ENCODE results near the gene ITGB6. TPM values are rescaled to one million over a fixed set of nuclear protein-coding genes. Genes with fewer than 3 reads are reported as not detected.

Gene ITGB6, protein sequence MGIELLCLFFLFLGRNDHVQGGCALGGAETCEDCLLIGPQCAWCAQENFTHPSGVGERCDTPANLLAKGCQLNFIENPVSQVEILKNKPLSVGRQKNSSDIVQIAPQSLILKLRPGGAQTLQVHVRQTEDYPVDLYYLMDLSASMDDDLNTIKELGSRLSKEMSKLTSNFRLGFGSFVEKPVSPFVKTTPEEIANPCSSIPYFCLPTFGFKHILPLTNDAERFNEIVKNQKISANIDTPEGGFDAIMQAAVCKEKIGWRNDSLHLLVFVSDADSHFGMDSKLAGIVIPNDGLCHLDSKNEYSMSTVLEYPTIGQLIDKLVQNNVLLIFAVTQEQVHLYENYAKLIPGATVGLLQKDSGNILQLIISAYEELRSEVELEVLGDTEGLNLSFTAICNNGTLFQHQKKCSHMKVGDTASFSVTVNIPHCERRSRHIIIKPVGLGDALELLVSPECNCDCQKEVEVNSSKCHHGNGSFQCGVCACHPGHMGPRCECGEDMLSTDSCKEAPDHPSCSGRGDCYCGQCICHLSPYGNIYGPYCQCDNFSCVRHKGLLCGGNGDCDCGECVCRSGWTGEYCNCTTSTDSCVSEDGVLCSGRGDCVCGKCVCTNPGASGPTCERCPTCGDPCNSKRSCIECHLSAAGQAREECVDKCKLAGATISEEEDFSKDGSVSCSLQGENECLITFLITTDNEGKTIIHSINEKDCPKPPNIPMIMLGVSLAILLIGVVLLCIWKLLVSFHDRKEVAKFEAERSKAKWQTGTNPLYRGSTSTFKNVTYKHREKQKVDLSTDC
- 0.99 TPM for total RNA-seq
- long read RNA-seq, partial matches to known transcripts, result 0 of 1 reads
- long read RNA-seq, other reads (novel, unspliced or antisense), result 1 of 1 reads

- TF ChIP-seq, protein P1, sequence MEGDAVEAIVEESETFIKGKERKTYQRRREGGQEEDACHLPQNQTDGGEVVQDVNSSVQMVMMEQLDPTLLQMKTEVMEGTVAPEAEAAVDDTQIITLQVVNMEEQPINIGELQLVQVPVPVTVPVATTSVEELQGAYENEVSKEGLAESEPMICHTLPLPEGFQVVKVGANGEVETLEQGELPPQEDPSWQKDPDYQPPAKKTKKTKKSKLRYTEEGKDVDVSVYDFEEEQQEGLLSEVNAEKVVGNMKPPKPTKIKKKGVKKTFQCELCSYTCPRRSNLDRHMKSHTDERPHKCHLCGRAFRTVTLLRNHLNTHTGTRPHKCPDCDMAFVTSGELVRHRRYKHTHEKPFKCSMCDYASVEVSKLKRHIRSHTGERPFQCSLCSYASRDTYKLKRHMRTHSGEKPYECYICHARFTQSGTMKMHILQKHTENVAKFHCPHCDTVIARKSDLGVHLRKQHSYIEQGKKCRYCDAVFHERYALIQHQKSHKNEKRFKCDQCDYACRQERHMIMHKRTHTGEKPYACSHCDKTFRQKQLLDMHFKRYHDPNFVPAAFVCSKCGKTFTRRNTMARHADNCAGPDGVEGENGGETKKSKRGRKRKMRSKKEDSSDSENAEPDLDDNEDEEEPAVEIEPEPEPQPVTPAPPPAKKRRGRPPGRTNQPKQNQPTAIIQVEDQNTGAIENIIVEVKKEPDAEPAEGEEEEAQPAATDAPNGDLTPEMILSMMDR (IDR thresholded peaks at IDR 0.05; ENCODE audit: borderline replicate concordance), result no peak
- Histone ChIP-seq H3K27me3 (ENCODE audit: low read depth) (no peaks in the 10 kb centered on the region), H3K4me3 (no peak within 1 kb of the TSS), H3K27ac (replicated peaks) (no peak within 1 kb of the TSS), H3K9me3 (replicated peaks) (no peaks in the 10 kb centered on the region), H3K36me3 (no peaks in the 10 kb centered on the region), H3K4me1 (no peaks in the 10 kb centered on the region)
- no peak for DNase-seq
- intact Hi-C loops (cut with micrococcal nuclease), result no loop called here
Observed at GRCh38 chr2:160199683-160200389, at the start of gene ITGB6. TSS of gene ITGB6 (minus strand) at chr2:160200272. CDS start at chr2:160200063, 209 bp downstream.

DNA sequence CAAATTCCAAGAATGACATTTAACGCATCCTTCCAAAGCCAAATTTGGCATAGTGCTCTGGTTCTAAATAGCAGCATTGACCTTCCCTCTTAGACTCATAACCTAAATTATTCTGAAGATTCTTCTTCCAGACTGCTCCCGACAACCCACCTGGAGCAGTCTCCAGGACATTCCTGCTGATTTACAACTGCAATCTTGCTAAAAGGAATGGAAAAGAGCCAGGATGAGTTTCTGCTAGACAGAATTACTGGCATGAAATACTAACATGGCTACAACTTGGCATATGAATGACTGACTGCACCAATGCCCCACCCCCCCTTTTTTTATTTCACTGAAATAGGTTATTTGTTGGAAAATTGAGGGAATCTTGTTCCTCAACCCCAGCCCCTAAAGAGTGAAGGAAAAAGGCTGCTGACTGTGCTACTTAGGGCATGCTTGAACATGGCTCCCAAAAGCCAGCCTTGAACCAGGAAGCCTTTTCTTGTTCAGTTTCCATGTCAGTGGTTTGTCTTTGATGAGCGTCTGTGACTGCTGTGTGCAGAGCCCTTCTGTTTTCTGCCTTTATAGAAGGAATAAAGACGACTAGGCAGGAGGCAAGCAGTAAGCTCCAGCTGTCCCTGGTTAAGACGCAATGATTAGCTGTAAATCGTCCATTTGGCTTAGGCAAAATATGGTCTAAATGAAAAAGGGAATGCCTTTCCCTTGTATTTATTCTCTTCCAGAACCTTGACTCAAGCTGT, 47.4 kb upstream of the ITGB6 start:
- TF ChIP-seq, protein P1 (IDR thresholded peaks at IDR 0.05; ENCODE audit: borderline replicate concordance), result no peak
- H3K9me3 ChIP-seq (replicated peaks), result no peaks in the 10 kb centered on the region
- no peak for DNase-seq
- no peak overlapping the region for H3K27ac ChIP-seq (replicated peaks)
- no peaks in the 10 kb centered on the region for H3K36me3 ChIP-seq
- H3K27me3 ChIP-seq (ENCODE audit: low read depth), result no peaks in the 10 kb centered on the region
- H3K4me3 ChIP-seq, result no peak overlapping the region
- peaks cover 27% of the 10 kb centered on the region for H3K4me1 ChIP-seq
- intact Hi-C loops (cut with micrococcal nuclease), result no loop called here

DNA sequence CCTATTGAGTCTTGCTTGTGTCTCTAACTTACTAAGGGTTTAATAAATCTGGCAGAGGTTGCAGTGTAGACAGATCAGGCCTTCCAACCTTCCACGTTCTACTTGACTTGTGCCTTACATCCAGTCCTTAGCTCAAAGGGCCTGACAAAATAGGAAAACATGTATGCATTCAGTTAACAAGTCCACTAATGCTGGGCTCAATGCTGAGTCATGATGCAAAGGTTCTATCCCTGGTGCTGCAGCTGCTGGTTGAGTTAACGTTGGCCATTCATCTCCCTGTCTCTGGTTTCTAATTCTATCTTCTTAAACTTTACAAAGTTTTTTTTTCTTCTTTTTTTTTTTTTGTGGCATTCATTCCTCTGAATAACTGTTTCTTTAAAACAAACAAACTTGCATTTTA, 46.3 kb upstream of the ITGB6 start:
- Histone ChIP-seq H3K27ac (replicated peaks) (no peak overlapping the region), H3K27me3 (ENCODE audit: low read depth) (no peaks in the 10 kb centered on the region), H3K36me3 (no peaks in the 10 kb centered on the region), H3K4me3 (no peak overlapping the region), H3K4me1 (peaks cover 31% of the 10 kb centered on the region), H3K9me3 (replicated peaks) (no peaks in the 10 kb centered on the region)
- intact Hi-C loops (cut with micrococcal nuclease), result no loop called here
- DNase-seq, result no peak
- TF ChIP-seq, protein P1 (IDR thresholded peaks at IDR 0.05; ENCODE audit: borderline replicate concordance), result no peak

DNA sequence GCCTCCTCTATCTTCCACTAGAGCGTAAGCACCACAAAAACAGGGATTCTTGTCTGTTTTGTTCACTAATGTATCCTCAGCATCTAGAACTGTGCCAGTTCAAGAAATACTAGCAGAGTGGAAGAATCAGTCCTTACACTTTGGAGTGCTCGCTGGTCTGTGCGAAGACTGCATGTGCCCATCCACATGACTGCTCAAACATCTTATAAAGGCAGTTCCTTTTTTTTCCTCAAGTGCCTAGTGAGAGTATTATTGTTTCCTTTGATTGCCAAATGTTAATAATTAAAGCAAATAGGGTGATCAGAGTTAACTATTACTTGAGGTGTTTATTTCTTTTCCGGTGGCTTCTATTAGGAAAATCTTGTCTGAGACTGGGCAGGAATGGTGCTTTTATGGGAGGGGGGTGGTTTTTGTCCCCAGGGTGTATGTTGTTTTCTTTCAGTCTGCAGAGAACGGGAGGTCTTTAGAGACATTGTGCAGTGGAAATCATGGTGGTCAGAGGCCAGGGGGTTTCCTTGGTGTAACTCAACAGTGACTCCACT, 45.6 kb upstream of the ITGB6 start:
- Histone ChIP-seq H3K4me3 (no peak overlapping the region), H3K36me3 (no peaks in the 10 kb centered on the region), H3K27me3 (ENCODE audit: low read depth) (no peaks in the 10 kb centered on the region), H3K9me3 (replicated peaks) (no peaks in the 10 kb centered on the region), H3K27ac (replicated peaks) (no peak overlapping the region), H3K4me1 (peaks cover 28% of the 10 kb centered on the region)
- intact Hi-C loops (cut with micrococcal nuclease), result no loop called here
- DNase-seq, result no peak
- TF ChIP-seq, protein P1 (IDR thresholded peaks at IDR 0.05; ENCODE audit: borderline replicate concordance), result no peak
